ENCODE results near the gene TAF1D. TPM values are rescaled to one million over a fixed set of nuclear protein-coding genes. Genes with fewer than 3 reads are reported as not detected.
A peak's percentile ranks its signal among the peaks of the same experiment; 100 is the strongest.

The TAF1D gene
- total and polyA plus RNA-seq, 7 donors: 53.7 to 151 (median 84.7) TPM

DNA sequence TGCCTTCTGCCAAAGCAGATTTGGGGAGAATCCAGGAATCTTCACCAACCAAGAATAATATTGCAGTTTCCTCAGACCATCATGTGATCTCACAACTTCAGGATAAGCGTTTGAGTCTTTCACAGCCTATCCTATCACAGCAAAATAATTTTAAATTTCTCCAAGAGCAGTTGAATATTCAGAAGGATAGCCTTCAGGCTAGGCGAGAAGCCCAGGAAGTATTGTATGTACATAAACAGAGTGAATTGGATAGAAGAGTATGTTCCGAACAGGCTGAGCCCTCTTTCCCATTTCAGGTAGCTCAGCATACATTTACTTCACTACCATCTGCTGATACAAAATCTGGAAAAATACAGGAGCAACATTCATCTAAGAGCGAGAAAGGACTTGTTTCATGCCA, 43.7 kb downstream of the TAF1D start:
- 94 to 97% (median 95%) methylated on average over 4 of the region's 4 CpGs for WGBS, 3 donors
- H3K36me3 ChIP-seq (ENCODE audit: insufficient read depth in 1 of 2, low read depth in 1 of 2): peaks cover 18 to 92% of the 10 kb centered on the region in 2 donors
- intact Hi-C loops (cut with DNase I): loop anchor here in 1 of 2 donors (5.0 kb wide), 2 partner anchors 35 to 95 kb away; no protein-coding TSS in a partner anchor

DNA sequence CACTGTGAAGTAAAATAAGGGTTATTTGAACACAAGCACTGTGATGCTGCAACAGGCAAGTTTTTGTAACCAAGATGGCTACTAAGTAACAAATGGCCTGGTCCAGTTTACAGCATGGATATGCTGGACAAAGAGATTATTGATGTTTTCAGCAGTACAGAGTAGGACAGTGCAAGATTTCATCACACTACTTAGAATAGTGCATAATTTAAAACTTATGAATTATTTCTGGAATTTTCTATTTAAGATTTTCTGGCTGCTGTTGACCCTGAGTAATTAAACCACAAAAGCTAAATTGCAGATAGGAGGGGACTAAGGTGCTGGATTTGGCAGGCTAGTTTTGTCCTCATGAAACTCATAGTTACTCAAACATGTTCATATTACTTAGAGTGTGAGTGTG, 46.7 kb downstream of the TAF1D start:
- Histone ChIP-seq H3K27me3 (ENCODE audit: insufficient read depth in 3 of 3, low read length in 2 of 3) (no peaks in the 10 kb centered on the region), H3K27ac (no peak overlapping the region), H3K4me3 (no peak overlapping the region), H3K36me3 (ENCODE audit: insufficient read depth in 1 of 2, low read depth in 1 of 2) (peaks cover 18 to 88% of the 10 kb centered on the region in 2 donors), H3K9me3 (no peaks in the 10 kb centered on the region), H3K4me1 (no peaks in the 10 kb centered on the region)
- intact Hi-C loops (cut with DNase I): no loop called here
- DNase-seq: no peak
- TF ChIP-seq, protein P1, sequence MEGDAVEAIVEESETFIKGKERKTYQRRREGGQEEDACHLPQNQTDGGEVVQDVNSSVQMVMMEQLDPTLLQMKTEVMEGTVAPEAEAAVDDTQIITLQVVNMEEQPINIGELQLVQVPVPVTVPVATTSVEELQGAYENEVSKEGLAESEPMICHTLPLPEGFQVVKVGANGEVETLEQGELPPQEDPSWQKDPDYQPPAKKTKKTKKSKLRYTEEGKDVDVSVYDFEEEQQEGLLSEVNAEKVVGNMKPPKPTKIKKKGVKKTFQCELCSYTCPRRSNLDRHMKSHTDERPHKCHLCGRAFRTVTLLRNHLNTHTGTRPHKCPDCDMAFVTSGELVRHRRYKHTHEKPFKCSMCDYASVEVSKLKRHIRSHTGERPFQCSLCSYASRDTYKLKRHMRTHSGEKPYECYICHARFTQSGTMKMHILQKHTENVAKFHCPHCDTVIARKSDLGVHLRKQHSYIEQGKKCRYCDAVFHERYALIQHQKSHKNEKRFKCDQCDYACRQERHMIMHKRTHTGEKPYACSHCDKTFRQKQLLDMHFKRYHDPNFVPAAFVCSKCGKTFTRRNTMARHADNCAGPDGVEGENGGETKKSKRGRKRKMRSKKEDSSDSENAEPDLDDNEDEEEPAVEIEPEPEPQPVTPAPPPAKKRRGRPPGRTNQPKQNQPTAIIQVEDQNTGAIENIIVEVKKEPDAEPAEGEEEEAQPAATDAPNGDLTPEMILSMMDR (IDR thresholded peaks at IDR 0.05): no peak
- no peak for ATAC-seq

More for the DNA sequence above, 43.7 kb downstream of the TAF1D start:
- H3K27ac ChIP-seq: no peak overlapping the region
- H3K27me3 ChIP-seq (ENCODE audit: insufficient read depth in 3 of 3, low read length in 2 of 3): no peaks in the 10 kb centered on the region
- no peak for DNase-seq
- no peak overlapping the region for H3K4me3 ChIP-seq
- ATAC-seq: no peak
- H3K4me1 ChIP-seq: no peaks in the 10 kb centered on the region
- TF ChIP-seq, protein P1 (IDR thresholded peaks at IDR 0.05): no peak
- H3K9me3 ChIP-seq: no peaks in the 10 kb centered on the region

- ATAC-seq: no peak
- intact Hi-C loops (cut with DNase I): no loop called here
- peaks cover 18 to 88% of the 10 kb centered on the region in 2 donors for H3K36me3 ChIP-seq (ENCODE audit: insufficient read depth in 1 of 2, low read depth in 1 of 2)
Observed at GRCh38 chr11:93694109-93694508, 47.2 kb downstream of the TAF1D start.

DNA sequence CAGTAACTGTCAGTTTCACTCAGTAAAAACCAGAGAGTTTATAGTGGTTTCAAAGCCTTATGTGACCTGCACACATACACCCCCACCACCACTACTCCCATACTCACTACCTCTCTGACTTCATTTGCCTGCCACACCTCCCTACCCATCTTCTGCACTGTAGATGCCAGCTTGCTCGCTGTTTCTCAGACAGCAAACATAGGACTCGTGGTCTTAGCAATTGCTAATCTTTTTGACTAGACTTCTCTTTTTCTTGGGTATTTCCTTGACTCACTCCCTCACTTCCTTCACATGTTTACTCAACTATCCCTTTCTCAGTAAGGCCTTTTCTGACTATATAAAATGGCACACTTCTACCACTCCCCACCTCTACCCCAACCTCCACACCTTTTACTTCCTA, 52.1 kb downstream of the TAF1D start:
- TF ChIP-seq, protein P1 (IDR thresholded peaks at IDR 0.05): no peak
- Histone ChIP-seq H3K27me3 (ENCODE audit: insufficient read depth in 3 of 3, low read length in 2 of 3) (no peaks in the 10 kb centered on the region), H3K4me1 (no peaks in the 10 kb centered on the region), H3K9me3 (no peaks in the 10 kb centered on the region), H3K27ac (no peak overlapping the region), H3K36me3 (ENCODE audit: insufficient read depth in 1 of 2, low read depth in 1 of 2) (peaks cover 10 to 87% of the 10 kb centered on the region in 2 donors), H3K4me3 (no peak overlapping the region)
- intact Hi-C loops (cut with DNase I): loop anchor here in 1 of 2 donors (10.0 kb wide), 2 partner anchors 46 to 116 kb away; no protein-coding TSS in a partner anchor
- WGBS, 3 donors: 66 to 98% (median 74%) methylated on average over 2 of the region's 2 CpGs
- ATAC-seq: no peak
- DNase-seq: no peak

More at GRCh38 chr11:93694109-93694508, 47.2 kb downstream of the TAF1D start:
- WGBS, 3 donors: 93 to 96% (median 94%) methylated on average over 2 of the region's 2 CpGs
- Histone ChIP-seq H3K27ac (no peak overlapping the region), H3K27me3 (ENCODE audit: insufficient read depth in 3 of 3, low read length in 2 of 3) (no peaks in the 10 kb centered on the region), H3K9me3 (no peaks in the 10 kb centered on the region), H3K4me3 (no peak overlapping the region), H3K4me1 (no peaks in the 10 kb centered on the region)
- TF ChIP-seq, protein P1 (IDR thresholded peaks at IDR 0.05): no peak
- DNase-seq: no peak

GRCh38 chr11:93686812-93687211, 54.5 kb downstream of the TAF1D start:
- WGBS, 3 donors: 64 to 77% (median 75%) methylated on average over 1 of the region's 1 CpG
- Histone ChIP-seq H3K36me3 (ENCODE audit: insufficient read depth in 1 of 2, low read depth in 1 of 2) (peaks cover 14 to 93% of the 10 kb centered on the region in 2 donors), H3K4me3 (no peak overlapping the region), H3K27ac (no peak overlapping the region), H3K27me3 (ENCODE audit: insufficient read depth in 3 of 3, low read length in 2 of 3) (no peaks in the 10 kb centered on the region), H3K4me1 (no peaks in the 10 kb centered on the region), H3K9me3 (no peaks in the 10 kb centered on the region)
- no peak for DNase-seq
- intact Hi-C loops (cut with DNase I): loop anchor here in 1 of 2 donors (10.0 kb wide), 2 partner anchors 48 to 118 kb away; no protein-coding TSS in a partner anchor
- TF ChIP-seq, protein P1 (IDR thresholded peaks at IDR 0.05): no peak
- ATAC-seq: peak in 1 of 4 donors; percentile 67

Data from psoas muscle (tissue), 8 donors.